ENCODE results near the gene BRPF1.

Gene BRPF1

DNA sequence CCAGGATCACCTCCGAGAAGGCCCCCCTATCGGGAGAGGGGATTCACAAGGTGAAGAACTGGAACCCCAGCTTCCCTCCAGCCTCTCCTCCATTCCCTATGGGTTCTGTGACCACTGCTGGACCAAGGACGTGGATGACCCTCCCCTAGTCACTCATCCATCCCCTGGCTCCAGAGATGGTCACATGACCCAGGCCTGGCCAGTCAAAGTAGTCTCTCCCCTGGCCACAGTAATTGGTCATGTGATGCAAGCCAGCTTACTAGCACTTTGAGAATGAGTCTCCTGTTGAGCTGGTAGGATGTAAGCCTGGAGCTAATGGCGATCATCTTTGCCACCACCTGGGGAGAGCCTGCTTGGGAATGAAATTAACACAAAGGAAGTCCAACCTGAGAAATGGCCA lies 34.3 kb downstream of the BRPF1 start:
- no peaks in the 10 kb centered on the region for H3K9me3 ChIP-seq (ENCODE audit: insufficient read depth, low read length)
- no peak overlapping the region for H2AFZ ChIP-seq (ENCODE audit: low read depth, low read length, severe bottlenecking)
- H3K36me3 ChIP-seq (ENCODE audit: low read length): no peaks in the 10 kb centered on the region
- TF ChIP-seq EZH2phosphoT487 (conservative IDR thresholded peaks at IDR 0.05; ENCODE audit: low read length): no peak
- TF ChIP-seq, protein P1, sequence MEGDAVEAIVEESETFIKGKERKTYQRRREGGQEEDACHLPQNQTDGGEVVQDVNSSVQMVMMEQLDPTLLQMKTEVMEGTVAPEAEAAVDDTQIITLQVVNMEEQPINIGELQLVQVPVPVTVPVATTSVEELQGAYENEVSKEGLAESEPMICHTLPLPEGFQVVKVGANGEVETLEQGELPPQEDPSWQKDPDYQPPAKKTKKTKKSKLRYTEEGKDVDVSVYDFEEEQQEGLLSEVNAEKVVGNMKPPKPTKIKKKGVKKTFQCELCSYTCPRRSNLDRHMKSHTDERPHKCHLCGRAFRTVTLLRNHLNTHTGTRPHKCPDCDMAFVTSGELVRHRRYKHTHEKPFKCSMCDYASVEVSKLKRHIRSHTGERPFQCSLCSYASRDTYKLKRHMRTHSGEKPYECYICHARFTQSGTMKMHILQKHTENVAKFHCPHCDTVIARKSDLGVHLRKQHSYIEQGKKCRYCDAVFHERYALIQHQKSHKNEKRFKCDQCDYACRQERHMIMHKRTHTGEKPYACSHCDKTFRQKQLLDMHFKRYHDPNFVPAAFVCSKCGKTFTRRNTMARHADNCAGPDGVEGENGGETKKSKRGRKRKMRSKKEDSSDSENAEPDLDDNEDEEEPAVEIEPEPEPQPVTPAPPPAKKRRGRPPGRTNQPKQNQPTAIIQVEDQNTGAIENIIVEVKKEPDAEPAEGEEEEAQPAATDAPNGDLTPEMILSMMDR (IDR thresholded peaks at IDR 0.05; ENCODE audit: insufficient read depth, low read length, poor library complexity, severe bottlenecking): no peak
- no peaks in the 10 kb centered on the region for H3K9me2 ChIP-seq (replicated peaks; ENCODE audit: insufficient read depth, low read length)
- H3K9ac ChIP-seq (ENCODE audit: low read length): no peak overlapping the region
- no peak overlapping the region for H3K4me3 ChIP-seq (ENCODE audit: insufficient read depth, low read length, poor library complexity, severe bottlenecking)
- H3K27ac ChIP-seq (ENCODE audit: low read depth, low read length): no peak overlapping the region
- H3K79me2 ChIP-seq (ENCODE audit: insufficient read depth, low read length): no peaks in the 10 kb centered on the region
- no peaks in the 10 kb centered on the region for H3K27me3 ChIP-seq (ENCODE audit: low read length)
- no peak overlapping the region for H3K4me2 ChIP-seq (ENCODE audit: low read depth, low read length, poor library complexity, severe bottlenecking)
- H4K20me1 ChIP-seq (ENCODE audit: low read depth, low read length): no peaks in the 10 kb centered on the region
- H3F3A ChIP-seq (ENCODE audit: insufficient read depth): 0 out of 2 replicates have a peak, but pooled peaks cover 4% of the 10 kb centered on the region

DNA sequence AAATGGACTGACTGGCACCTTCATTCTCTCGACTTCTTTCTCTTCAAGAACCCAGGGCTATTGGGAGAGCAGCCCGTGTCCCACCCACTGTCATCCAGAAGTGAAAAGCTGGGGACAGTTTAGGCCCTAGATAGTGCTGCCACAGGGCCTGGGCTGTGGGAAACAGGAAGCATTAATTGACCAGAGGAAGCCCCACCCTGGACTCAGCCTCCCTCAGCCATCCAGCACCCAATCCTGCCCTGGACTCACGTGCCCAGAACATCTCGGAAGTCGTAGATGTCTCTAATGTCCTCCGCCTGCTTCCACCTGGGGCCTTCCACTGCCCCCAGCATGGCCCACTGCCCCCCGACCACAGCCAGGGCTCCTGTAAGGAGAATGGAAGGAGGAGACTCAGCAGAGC lies 35.9 kb downstream of the BRPF1 start:
- Histone ChIP-seq H3K27me3 (ENCODE audit: low read length) (no peaks in the 10 kb centered on the region), H4K20me1 (ENCODE audit: low read depth, low read length) (no peaks in the 10 kb centered on the region), H3K36me3 (ENCODE audit: low read length) (no peaks in the 10 kb centered on the region), H3K4me2 (ENCODE audit: low read depth, low read length, poor library complexity, severe bottlenecking) (no peak overlapping the region), H3K79me2 (ENCODE audit: insufficient read depth, low read length) (no peaks in the 10 kb centered on the region), H3K9me3 (ENCODE audit: insufficient read depth, low read length) (no peaks in the 10 kb centered on the region), H3K27ac (ENCODE audit: low read depth, low read length) (no peak overlapping the region), H3K4me3 (ENCODE audit: insufficient read depth, low read length, poor library complexity, severe bottlenecking) (no peak overlapping the region), H3K9me2 (replicated peaks; ENCODE audit: insufficient read depth, low read length) (no peaks in the 10 kb centered on the region), H3F3A (ENCODE audit: insufficient read depth) (0 out of 2 replicates have a peak, but pooled peaks cover 4% of the 10 kb centered on the region), H2AFZ (ENCODE audit: low read depth, low read length, severe bottlenecking) (no peak overlapping the region), H3K9ac (ENCODE audit: low read length) (no peak overlapping the region)
- no peak for TF ChIP-seq EZH2phosphoT487 (conservative IDR thresholded peaks at IDR 0.05; ENCODE audit: low read length)

DNA sequence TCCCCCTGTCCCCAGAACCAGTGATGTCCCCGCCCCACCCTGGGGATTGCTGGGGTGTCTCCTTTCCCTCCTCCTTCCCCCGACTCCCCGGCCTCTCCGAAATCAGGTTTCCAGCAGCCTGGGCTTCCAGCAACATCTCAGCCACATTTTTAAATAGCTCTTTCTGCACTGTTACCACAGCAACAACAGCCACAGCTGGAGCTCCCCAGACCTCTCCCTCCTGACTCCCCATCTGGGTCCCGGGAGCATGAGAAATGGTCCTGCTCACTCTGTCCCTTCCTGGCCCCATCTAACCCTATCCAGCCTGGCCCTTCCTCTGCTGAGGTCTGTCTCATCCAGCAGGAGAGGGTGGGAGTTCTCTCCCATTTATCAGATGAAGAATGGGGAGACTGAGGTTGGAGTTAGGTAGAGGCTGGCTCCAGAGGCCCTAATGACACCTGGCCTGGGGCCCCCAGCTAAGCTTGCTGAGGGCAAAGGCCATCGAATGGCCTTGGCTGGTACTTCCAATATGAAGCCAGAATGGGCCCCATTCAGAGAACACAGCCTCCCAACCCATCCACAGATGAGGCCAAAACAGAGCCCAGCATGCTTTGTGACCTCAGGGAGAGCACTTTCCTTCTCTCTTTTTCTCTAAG lies 36.7 kb downstream of the BRPF1 start:
- no peaks in the 10 kb centered on the region for H3K79me2 ChIP-seq (ENCODE audit: insufficient read depth, low read length)
- H3F3A ChIP-seq (ENCODE audit: insufficient read depth): 0 out of 2 replicates have a peak, but pooled peaks cover 4% of the 10 kb centered on the region
- H2AFZ ChIP-seq (ENCODE audit: low read depth, low read length, severe bottlenecking): no peak overlapping the region
- no peak overlapping the region for H3K4me3 ChIP-seq (ENCODE audit: insufficient read depth, low read length, poor library complexity, severe bottlenecking)
- H3K27ac ChIP-seq (ENCODE audit: low read depth, low read length): no peak overlapping the region
- H3K27me3 ChIP-seq (ENCODE audit: low read length): no peaks in the 10 kb centered on the region
- no peaks in the 10 kb centered on the region for H4K20me1 ChIP-seq (ENCODE audit: low read depth, low read length)
- H3K9me3 ChIP-seq (ENCODE audit: insufficient read depth, low read length): no peaks in the 10 kb centered on the region
- H3K9me2 ChIP-seq (replicated peaks; ENCODE audit: insufficient read depth, low read length): no peaks in the 10 kb centered on the region
- H3K9ac ChIP-seq (ENCODE audit: low read length): no peak overlapping the region
- H3K4me2 ChIP-seq (ENCODE audit: low read depth, low read length, poor library complexity, severe bottlenecking): no peak overlapping the region
- H3K36me3 ChIP-seq (ENCODE audit: low read length): no peaks in the 10 kb centered on the region
- TF ChIP-seq EZH2phosphoT487 (conservative IDR thresholded peaks at IDR 0.05; ENCODE audit: low read length): no peak
- TF ChIP-seq, protein P1 (IDR thresholded peaks at IDR 0.05; ENCODE audit: insufficient read depth, low read length, poor library complexity, severe bottlenecking): no peak

DNA sequence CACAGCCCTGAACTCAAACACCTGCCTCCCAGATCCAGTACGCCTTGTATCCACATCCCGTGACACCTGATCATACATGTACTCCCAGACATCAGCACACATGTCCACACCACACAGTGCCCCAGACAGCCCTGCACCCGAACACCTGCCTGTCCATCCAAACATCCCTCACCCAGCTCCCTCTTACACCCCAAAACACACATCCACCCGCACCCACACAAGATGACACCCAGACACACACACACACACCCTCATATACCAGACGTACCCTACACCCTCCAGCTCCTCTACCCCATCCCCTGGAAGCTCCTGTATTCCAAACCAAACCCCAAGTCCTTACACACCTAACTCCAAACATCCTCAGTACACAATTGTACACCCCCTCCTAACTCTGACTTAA lies 37.5 kb downstream of the BRPF1 start:
- H3K79me2 ChIP-seq (ENCODE audit: insufficient read depth, low read length): no peaks in the 10 kb centered on the region
- H3K36me3 ChIP-seq (ENCODE audit: low read length): no peaks in the 10 kb centered on the region
- TF ChIP-seq, protein P1 (IDR thresholded peaks at IDR 0.05; ENCODE audit: insufficient read depth, low read length, poor library complexity, severe bottlenecking): no peak
- TF ChIP-seq EZH2phosphoT487 (conservative IDR thresholded peaks at IDR 0.05; ENCODE audit: low read length): no peak
- 0 out of 2 replicates have a peak, but pooled peaks cover 4% of the 10 kb centered on the region for H3F3A ChIP-seq (ENCODE audit: insufficient read depth)
- no peak overlapping the region for H3K4me2 ChIP-seq (ENCODE audit: low read depth, low read length, poor library complexity, severe bottlenecking)
- no peak overlapping the region for H3K27ac ChIP-seq (ENCODE audit: low read depth, low read length)
- no peaks in the 10 kb centered on the region for H3K9me3 ChIP-seq (ENCODE audit: insufficient read depth, low read length)
- H3K9me2 ChIP-seq (replicated peaks; ENCODE audit: insufficient read depth, low read length): no peaks in the 10 kb centered on the region
- no peak overlapping the region for H3K9ac ChIP-seq (ENCODE audit: low read length)
- H3K27me3 ChIP-seq (ENCODE audit: low read length): no peaks in the 10 kb centered on the region
- no peak overlapping the region for H2AFZ ChIP-seq (ENCODE audit: low read depth, low read length, severe bottlenecking)
- no peak overlapping the region for H3K4me3 ChIP-seq (ENCODE audit: insufficient read depth, low read length, poor library complexity, severe bottlenecking)
- H4K20me1 ChIP-seq (ENCODE audit: low read depth, low read length): no peaks in the 10 kb centered on the region
